HepG2 (cell line): ENCODE data around the gene CCL19.

Experiments used
- AKAP8 ChIP-seq: sonication (generic); formaldehyde crosslinking; IDR thresholded peaks from 2 replicates; pipeline ENCODE4 v1.5.1; 2020; ENCODE audit warnings: mild to moderate bottlenecking, missing genetic modification reagents
- ARNT ChIP-seq: fragments of 450-650 bp; IDR thresholded peaks from 2 replicates; pipeline ENCODE4 v1.6.1; 2017
- JUN ChIP-seq: sonication (generic); formaldehyde crosslinking; IDR thresholded peaks from 2 replicates; pipeline ENCODE4 v1.4.0; 2020; ENCODE audit warnings: mild to moderate bottlenecking, missing genetic modification reagents
- MTA3 ChIP-seq: sonication (generic); formaldehyde crosslinking; IDR thresholded peaks from 2 replicates; pipeline ENCODE4 v1.4.0; 2020; ENCODE audit warnings: missing genetic modification reagents
- SIN3A ChIP-seq: IDR thresholded peaks from 2 replicates; pipeline ENCODE4 v1.6.1; 2011; ENCODE audit warnings: low read depth, mild to moderate bottlenecking, control low read depth, low read length, borderline replicate concordance
- SMARCC2 ChIP-seq: fragments of 450-650 bp; IDR thresholded peaks from 2 replicates; pipeline ENCODE4 v1.6.1; 2017; ENCODE audit warnings: antibody characterized with exemption, mild to moderate bottlenecking
- SMARCE1 ChIP-seq: fragments of 450-650 bp; IDR thresholded peaks from 2 replicates; pipeline ENCODE4 v1.6.1; 2017; ENCODE audit warnings: borderline replicate concordance
- TCF7L2 ChIP-seq: IDR thresholded peaks from 2 replicates; pipeline ENCODE4 v1.6.1; 2011; ENCODE audit warnings: mild to moderate bottlenecking, low read depth, low read length, moderate library complexity
- ZNF678 ChIP-seq: sonication (generic); formaldehyde crosslinking; IDR thresholded peaks from 2 replicates; pipeline ENCODE4 v1.4.0; 2020; ENCODE audit warnings: mild to moderate bottlenecking, missing genetic modification reagents
- TF ChIP-seq, protein P1 (sequence below), 2 experiments: sonication (generic) in 1 of 2; formaldehyde crosslinking in 1 of 2; IDR thresholded peaks; 2 replicates each; pipeline versions ENCODE4 v1.6.1 to v1.9.0; 2014 to 2022; ENCODE audit warnings: antibody characterized with exemption in 1 of 2, borderline replicate concordance in 1 of 2, inconsistent platforms in 1 of 2, low read depth in 1 of 2, missing genetic modification reagents in 1 of 2
- TF ChIP-seq, protein P2 (sequence below): sonication (generic); formaldehyde crosslinking; IDR thresholded peaks from 2 replicates; pipeline ENCODE4 v1.5.0; 2020; ENCODE audit warnings: mild to moderate bottlenecking, missing genetic modification reagents, moderate library complexity

DNA sequence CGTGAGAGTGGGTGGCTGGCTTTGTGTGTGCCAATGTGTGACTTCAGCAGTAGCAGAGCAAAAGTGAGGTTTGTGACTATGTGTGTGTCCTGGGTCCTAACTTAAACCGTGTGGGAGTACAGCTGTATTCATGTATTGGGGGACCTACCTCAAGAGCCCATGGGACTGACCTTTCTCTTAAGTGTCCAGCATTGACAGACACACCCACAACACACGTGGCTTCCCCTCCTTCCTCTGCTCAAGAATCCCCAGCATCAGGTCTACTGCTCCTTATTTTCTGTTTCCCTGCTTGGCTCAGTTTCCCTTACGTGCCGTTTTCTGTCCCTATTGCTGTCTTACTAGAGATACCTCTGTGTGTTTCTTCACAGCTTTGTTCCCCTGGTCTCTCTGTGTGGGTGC, 38.5 kb downstream of the CCL19 start:
- TF ChIP-seq, protein P1, sequence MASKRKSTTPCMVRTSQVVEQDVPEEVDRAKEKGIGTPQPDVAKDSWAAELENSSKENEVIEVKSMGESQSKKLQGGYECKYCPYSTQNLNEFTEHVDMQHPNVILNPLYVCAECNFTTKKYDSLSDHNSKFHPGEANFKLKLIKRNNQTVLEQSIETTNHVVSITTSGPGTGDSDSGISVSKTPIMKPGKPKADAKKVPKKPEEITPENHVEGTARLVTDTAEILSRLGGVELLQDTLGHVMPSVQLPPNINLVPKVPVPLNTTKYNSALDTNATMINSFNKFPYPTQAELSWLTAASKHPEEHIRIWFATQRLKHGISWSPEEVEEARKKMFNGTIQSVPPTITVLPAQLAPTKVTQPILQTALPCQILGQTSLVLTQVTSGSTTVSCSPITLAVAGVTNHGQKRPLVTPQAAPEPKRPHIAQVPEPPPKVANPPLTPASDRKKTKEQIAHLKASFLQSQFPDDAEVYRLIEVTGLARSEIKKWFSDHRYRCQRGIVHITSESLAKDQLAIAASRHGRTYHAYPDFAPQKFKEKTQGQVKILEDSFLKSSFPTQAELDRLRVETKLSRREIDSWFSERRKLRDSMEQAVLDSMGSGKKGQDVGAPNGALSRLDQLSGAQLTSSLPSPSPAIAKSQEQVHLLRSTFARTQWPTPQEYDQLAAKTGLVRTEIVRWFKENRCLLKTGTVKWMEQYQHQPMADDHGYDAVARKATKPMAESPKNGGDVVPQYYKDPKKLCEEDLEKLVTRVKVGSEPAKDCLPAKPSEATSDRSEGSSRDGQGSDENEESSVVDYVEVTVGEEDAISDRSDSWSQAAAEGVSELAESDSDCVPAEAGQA (IDR thresholded peaks at IDR 0.05; ENCODE audit: low read depth): no peak
- TF ChIP-seq, protein P1 (CRISPR knock-in tag; IDR thresholded peaks at IDR 0.05; ENCODE audit: borderline replicate concordance): no peak
- TF ChIP-seq, protein P2, sequence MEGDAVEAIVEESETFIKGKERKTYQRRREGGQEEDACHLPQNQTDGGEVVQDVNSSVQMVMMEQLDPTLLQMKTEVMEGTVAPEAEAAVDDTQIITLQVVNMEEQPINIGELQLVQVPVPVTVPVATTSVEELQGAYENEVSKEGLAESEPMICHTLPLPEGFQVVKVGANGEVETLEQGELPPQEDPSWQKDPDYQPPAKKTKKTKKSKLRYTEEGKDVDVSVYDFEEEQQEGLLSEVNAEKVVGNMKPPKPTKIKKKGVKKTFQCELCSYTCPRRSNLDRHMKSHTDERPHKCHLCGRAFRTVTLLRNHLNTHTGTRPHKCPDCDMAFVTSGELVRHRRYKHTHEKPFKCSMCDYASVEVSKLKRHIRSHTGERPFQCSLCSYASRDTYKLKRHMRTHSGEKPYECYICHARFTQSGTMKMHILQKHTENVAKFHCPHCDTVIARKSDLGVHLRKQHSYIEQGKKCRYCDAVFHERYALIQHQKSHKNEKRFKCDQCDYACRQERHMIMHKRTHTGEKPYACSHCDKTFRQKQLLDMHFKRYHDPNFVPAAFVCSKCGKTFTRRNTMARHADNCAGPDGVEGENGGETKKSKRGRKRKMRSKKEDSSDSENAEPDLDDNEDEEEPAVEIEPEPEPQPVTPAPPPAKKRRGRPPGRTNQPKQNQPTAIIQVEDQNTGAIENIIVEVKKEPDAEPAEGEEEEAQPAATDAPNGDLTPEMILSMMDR (CRISPR knock-in tag): no peak
- TF ChIP-seq SIN3A (no peak), ARNT (no peak), TCF7L2 (no peak), SMARCE1 (no peak), SMARCC2 (no peak), MTA3 (no peak), ZNF678 (CRISPR knock-in tag) (no peak), JUN (CRISPR knock-in tag) (no peak), AKAP8 (CRISPR knock-in tag) (no peak)
